SKM-1 treated with dmso at 0.1 percent for 144 hours (cell line): ENCODE data around the gene ENPEP.
"Not testable (repeated sequence)": the region's sequence is repeated elsewhere in the genome, so short reads cannot be mapped to it uniquely, and the experiment has no call there.

Experiments
- DNase-seq: peaks from one replicate; lab custom pipeline; 2025; ENCODE audit not compliant: unreplicated experiment; lab: John Stamatoyannopoulos, UW

Gene ENPEP

DNA sequence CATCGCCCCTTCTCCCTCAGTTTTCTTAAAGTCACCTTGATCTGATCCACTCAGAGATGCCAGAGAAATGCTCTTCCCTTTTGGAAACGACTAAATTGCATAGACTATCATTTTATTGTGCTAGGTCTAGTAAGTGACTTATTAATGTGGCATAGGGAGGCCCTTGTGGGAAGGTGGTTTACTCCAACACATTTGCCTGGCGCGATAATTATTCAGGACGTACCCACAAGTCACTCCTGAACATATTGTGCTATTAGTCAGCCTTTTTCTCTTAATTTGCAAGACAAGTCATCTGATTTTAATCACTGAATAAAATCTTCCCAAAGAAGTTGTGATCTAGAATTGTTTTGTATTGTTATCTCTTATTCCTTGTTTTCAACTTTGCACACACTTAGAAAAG is 7.6 kb downstream of the ENPEP start:
- DNase-seq, result no peak

DNA sequence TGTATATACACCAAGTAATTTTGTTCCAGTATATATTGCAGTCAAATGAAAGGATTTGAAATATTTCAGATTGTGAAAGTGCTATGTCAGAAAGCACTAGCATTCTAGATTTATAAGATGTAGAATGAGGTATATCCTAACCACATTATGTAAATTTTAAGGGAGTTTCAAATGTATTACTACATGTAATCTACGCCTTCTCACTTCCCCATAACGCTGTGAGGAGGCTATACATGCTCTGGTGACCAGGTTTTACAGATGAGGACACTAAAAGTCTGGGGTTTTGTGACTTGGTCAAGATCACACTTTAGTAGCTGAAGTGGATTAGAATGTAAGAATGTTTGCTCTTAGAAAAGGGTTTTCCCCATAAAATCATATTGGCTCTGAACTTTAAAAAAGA is 8.1 kb downstream of the ENPEP start:
- peak; percentile 40 for DNase-seq

DNA sequence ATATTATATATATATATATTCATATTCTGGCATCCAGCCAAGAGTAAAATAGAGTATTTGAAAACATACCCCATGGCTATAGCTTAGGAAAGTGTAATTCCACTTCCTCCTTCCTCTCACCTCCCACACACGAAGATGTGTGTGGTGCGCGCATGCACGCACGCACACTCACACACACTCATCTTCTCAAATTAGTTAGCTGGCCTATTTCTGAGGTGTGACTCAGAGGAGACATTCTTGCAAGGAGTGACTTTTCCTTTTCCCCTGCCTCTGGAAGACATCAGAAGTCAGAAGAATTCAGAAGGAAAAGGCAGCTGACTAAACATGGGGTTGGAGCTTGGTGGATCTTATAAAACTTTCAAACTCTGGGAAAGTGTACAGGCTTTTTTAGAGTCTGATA is 8.8 kb downstream of the ENPEP start:
- no peak for DNase-seq

DNA sequence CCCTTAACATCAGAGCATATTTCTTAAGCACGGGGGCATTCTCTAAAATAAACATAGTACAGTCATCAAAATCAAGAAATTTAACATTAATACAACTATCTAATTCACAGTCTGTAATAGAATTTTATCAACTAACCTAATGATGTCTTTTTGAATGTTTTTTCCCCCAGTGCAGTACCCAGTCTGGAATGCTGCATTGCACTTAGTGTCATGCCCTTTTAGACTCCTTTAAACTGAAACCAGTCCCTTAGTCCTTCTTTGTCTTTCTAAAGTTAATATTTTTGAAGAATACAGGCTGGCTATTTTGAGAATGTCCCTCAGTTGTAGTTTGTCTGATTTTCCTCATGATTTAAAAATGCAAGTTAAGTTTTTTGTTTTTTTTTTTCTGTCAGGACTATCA is 9.5 kb downstream of the ENPEP start:
- no peak for DNase-seq

DNA sequence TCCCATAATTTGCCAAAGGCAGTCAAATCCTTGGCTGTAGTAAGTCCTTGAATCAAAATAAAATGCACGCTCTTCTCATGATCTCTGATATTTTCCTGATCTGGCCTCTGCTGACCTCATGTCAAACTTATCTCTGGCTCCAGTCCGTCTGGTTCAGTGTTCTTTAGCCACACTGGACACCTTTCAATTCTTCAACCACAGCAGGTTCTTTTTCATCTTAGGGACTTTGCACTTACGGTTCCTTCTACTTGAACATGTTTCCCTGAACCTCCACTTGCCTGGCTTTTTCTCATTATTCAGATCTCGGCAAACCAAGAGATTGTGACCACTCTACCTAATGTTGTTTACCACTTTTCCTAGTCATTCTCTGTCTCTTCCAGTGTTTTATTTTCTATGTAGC is 10.3 kb downstream of the ENPEP start:
- no peak for DNase-seq

DNA sequence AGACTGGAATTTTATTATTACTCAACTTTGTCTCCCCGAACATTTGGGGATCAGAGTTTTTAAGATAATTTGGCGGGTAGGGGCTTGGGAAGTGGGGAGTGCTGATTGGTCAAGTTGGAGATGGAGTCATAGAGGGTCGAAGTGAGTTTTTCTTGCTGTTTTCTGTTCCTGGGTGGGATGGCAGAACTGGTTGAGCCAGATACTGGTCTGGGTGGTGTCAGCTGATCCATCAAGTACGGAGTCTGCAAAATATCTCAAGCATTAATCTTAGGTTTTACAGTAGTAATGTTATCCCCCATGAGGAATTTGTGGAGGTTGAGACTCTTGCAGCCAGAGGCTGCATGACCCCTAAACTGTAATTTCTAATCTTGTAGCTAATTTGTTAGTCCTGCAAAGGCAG is 10.9 kb downstream of the ENPEP start:
- DNase-seq, result not testable (repeated sequence)

DNA sequence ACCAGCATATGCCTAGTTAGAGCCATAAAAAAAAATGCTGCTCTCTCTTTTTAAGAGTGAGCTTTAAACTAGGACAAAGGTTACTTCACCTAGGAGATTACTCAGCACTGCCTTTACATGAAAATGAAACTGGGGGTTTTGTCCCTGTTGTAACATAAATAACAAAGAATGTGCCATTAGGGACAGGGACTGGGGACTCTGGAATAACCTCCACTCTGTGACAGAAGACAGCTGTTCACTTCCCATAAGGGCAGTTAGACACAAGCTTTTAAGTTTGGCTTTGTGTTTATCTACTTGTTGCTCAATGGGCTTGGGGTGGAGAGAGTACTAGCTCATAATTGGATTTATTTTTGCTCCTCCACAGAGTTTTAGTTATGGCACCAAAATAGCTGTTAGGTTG is 11.9 kb downstream of the ENPEP start:
- no peak for DNase-seq

DNA sequence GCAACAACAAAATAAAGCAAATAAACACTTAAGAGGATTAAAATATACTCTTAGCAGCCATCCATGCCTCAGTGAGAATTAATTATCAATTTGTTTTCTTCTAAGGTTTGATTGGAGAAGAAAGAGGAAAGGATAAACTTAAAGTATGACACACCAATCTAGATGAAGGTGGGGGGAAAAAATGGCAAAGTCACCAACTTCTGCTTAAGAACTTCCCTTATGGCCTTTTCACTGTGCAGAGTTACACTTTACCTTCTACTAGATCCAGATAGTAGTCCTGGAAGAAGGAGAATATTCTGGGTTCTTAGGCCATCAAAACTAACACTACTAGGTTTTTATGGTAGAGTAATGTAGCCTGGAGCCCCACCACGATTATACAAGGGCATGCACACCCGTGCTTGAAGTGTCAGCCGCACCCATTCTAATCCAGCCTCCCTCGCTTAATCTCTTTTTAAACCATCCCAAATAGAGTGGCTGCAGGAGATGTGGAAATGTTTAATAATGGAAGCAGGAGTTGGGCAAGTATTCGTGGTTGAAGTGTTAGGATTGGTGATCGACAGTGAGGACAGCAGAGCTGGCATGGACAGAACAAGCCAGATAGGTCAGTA is 14.1 kb downstream of the ENPEP start:
- DNase-seq, result peak; percentile 34

DNA sequence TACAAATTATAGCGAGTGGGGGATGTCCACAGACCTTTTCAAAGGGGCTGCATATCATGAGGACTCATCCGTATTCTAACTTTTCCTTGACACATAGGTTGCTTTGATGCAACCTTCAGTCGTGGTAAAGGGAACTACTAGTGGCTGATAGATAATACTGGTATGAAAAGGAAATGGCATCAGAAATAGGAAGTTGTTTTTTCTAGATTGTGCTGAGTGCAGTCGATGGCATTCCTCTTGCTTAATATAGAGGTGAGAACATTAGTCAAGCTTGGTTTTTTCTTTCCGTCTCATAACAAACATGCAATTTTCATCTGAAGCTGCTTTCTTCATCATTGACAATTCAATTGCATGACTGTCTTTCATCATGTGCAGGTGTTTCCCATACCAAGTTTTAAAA is 16.6 kb downstream of the ENPEP start:
- DNase-seq, result peak; percentile 96

DNA sequence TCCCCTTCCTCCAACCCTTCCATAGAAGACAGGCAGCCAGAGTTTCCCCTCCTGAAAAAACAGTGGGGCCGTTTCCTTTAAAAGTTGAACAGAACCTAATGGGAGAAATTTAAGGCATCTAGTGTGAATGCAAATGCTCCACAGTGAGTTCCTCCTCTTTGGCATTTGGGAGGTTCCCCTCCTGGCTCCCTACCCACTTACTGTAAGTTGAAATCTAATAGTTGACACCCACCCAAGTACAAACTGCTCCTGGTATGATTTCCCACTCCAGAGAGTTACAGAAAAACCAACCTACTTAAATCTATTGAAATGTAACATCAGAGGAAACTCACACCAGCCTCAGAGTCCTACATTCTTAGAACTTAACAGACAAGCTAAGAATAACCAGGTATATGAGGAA is 17.6 kb downstream of the ENPEP start:
- DNase-seq, result no peak

DNA sequence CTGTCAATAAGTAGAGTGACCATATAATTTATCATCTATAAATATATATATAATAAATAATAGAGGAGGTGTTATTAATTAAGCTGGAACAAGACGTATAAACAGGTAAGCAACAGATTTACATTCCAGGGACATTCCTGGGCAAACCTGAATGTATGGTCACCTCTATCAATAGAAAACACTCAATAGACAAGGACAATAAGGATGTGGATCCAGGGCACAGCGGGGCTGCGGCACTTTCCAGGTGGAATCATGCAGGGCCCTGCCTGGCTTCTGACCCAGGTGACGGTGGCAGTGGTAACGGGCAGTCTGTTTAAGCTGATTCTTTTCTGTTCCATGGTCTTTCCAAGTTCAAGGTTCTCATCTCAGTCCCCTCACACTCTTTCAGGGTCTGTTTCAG is 22.5 kb downstream of the ENPEP start:
- DNase-seq, result no peak

DNA sequence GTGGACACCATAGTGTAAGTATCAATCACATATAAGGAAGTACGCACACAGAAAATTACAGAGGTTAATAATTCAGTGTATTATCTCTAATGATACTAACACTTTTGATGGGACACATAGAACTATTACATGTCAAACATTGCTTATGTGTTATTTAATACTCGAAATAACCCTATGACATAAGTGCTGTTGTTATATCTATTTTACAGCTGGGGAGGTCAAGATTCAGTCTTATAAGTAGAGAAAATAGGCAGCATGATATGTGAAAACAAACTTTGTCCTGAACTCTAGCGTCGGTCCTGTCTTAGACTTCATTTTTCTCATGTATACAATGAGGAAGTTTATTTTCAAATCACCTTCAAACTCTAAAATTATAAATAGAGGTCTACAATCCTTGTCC is 23.2 kb downstream of the ENPEP start:
- DNase-seq, result no peak

DNA sequence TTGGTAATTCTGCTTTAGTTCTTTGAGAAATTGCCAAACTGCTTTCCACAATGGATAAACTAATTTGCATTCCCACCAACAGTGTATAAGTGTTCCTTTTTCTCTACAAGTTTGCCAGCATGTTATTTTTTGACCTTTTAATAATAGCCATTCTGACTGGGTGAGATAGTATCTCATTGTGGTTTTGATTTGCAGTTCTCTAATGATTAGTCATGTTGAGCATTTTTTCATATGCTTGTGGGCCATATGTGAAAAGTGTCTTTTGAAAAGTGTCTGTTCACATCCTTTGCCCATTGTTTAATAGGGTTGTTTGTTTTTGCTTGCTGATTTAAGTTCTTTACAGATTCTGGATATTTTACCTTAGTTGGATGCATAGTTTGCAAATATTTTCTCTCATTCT is 25.9 kb downstream of the ENPEP start:
- DNase-seq, result no peak

DNA sequence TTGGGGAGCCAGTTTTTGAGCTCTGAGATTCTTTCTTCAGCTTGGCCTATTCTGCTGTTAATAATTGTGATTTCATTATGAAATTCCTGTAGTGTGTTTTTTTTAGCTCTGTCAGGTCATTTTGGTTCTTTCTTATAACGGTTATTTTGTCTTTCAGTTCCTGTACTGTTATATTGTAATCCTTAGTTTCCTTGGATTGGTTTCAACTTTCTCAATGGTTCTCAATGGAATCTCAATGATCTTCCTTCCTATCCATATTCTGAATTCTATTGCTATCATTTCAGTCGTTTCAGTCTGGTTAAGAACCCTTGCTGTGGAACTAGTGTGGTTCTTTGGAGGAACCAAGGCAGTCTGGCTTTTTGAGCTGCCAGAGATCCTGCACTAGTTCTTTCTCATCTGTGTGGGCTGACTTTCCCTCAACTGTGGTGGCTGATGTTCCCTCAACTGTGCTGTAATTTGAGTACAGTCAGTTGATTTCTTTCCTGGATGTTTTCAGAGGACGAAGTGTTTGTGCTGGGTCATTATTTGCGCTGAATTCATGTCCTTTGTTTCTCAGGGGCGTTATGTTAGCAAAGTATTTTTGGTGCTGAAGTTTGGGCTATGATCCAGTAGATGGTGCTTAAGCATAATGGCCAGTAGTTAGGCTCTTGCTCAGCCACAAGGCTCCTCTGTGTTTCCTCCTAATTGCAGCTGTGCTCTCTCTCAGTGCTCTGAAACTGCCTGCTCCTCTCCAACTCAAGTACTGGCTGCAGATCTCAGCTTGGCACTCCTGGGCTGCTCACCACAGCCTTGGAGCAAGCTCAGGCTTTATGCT is 27.5 kb downstream of the ENPEP start:
- DNase-seq, result no peak

DNA sequence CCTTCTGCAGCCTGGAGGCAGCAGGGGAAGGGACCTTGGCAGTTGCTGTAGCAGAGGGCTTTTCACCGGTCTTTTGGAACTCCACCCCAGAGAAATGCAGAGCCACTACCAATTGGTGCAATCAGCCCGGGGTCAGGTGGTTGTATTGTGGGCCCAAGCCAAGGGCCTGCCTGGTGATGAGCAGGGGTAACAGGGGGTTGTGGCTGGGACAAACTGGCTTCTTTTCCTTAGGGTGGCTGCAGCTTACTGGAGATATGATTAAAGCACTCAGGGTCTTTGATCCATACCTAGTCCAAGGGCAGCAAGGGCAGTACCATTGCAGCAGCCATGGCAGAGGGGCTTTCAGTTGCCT is 28.1 kb downstream of the ENPEP start:
- DNase-seq, result no peak

DNA sequence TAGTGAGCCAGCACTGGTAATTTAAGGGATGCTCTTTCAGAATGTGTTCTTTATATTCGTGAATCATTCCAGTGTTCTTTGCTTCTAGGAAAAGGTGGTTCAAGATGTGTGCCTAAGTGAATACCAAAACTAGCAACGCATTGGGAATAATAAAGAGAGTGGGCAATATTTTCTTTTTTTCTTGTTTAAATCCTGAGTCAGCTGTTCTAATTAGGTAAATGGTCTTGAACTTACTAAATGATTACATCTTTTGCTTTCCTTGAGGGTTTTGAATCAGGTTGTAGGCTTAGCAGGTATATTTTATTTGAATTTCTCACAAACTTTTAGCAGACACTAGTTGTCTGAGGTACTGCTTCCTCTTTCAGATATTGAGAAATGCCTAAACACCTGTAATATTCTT is 29.5 kb downstream of the ENPEP start:
- DNase-seq, result no peak

DNA sequence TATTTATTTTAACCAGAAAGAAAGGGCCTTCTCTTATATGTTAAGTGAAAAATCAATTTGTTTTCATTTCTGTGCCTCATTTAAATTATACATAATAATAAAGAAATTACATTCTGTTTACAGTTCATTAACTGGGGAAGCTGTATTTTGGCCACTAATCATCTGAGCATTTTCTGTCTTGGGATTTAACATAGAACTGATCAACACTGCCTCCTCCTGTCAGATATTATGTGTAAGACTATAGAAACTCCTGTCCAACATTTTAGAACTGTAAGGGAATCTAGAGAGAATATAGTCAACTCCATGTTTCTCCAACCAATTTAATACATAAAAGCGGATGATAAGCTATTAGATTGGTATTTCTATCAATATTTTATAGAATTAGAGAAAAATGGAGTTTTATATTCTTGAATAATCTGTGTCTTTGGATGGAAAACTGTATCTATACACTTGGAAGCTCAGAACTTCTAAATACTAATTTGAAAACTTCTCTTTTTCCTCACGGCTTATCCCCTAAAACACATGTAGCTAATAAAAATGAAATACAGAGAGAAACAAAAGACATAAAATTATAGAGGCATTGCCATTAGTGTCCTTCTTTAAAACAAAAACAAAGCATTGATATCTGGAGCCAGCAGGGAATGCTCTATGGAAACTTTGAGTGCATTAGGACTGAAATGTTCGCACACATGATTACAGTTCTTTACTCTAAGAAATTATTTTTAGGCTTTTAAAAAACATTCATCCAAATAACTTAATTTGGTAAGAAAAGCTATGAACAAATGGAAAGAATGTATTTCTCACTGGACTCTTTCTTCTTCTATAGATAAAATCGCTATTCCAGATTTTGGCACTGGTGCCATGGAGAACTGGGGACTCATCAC is 33.1 kb downstream of the ENPEP start:
- DNase-seq, result peak; percentile 44

DNA sequence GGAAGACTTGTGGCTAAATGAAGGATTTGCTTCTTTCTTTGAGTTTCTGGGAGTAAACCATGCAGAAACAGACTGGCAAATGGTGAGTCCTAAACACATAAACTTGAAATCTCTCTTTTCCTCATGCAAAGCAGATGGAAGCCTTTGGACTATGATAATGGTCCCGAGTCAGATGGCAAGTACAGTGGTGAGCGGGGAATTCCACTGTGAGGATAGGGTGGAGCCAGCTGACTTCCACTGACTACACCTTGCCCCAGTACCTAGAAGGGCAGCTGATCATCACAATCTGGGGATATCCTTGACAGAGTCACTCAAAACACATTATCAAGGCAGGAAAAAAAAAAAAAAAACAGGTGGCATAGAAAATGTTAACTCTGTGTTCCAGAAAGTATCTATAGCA is 34.3 kb downstream of the ENPEP start:
- DNase-seq, result no peak

DNA sequence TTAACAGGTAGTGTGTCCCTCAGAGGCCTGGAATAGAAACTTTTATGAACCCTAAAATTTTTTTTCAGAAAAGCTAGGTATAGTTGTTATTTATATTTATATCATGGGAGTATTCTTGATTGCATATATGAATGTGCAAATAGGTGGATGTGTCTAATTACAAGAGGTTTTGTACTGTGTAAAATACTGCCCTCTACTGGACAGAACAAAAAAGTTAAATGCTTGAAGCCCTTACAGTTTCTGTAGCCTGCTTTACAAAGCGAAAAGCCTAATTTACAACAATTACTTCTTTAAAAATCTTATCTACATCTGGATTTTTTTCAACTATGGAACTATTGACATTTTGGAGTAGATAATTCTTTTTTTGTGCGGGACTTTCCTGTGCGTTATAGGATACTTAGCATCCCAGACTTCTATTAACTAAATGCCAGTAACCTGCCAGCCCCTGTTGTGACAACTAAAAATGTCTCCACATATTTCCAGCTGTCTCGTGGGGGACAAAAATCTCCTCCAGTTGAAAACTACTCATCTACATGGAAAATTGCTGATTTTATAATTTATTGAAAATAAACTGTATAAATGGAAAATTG is 35.1 kb downstream of the ENPEP start:
- peak; percentile 39 for DNase-seq

DNA sequence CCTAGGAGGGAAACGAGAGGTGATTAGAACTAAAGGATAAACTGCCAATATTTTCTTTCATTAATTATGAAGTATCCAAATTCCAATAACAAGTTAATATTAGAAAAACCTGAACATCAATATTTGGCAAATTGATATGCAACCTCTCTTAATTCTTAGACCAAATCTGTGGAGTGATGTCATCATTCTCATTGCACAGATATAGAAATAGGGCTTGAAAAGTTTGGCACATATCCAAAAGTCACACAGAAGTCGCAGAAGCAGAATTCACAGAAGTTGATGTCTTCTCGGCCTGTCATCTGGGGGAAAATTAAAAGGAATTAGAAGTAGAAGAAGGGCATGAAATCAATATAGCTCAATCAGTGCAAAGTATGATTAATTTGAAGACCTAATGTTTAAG is 36.9 kb downstream of the ENPEP start:
- no peak for DNase-seq

DNA sequence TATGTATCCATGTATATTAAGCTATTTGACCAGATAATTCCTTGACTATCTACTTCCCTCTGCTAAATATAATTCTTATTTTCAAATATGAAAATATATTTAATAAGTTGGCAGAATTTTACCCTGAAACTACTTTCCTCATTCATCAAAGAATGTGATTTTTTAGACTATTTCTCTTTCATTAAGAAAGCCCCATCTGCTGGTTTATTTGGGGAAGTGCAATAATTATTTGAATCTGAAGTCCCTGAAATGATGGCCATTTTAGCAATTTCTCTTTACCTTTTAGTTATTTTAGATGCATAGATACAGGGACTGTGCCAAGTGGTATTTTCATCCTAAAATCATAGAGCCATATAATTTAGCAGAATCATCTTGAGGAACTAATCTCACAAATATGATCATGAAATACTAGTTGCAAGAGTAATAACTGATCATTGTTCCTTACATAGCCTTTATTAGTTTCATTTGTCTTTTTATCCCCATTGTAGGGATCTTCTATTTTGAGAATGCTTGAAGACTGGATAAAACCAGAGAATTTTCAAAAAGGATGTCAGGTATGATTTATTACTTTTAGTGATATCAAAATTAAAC is 39.0 kb downstream of the ENPEP start:
- peak; percentile 53 for DNase-seq
